ENCODE data around the gene NR3C2. TPM values are rescaled to one million over a fixed set of nuclear protein-coding genes. Genes with fewer than 3 reads are reported as not detected.

The NR3C2 gene
- total RNA-seq, 2 experiments from 2014 or later = 2.0 to 5.2 TPM

GRCh38 chr4:148275266-148275665 is 166.9 kb downstream of the NR3C2 start:
- POLR2A ChIA-PET = interaction anchor here (0.6 kb wide), 1 partner anchor 236 kb away, joined by 4 read pairs; no protein-coding TSS in a partner anchor
- Histone ChIP-seq H3K79me2 (ENCODE audit: insufficient read depth, low read depth, low read length) (no peaks in the 10 kb centered on the region), H3K4me3 (ENCODE audit: low read depth, low read length, poor library complexity, severe bottlenecking) (no peak overlapping the region), H4K20me1 (ENCODE audit: insufficient read depth, low read length) (no peaks in the 10 kb centered on the region), H3K27ac (ENCODE audit: low read depth, low read length, poor library complexity, severe bottlenecking) (no peak overlapping the region), H2AFZ (ENCODE audit: low read length) (no peak overlapping the region), H3K9me2 (ENCODE audit: insufficient read depth, low read length) (no peaks in the 10 kb centered on the region), H3K4me1 (ENCODE audit: insufficient read depth, low read length, poor library complexity, severe bottlenecking) (no peaks in the 10 kb centered on the region), H3K36me3 (ENCODE audit: insufficient read depth, low read length) (no peaks in the 10 kb centered on the region), H3K4me2 (ENCODE audit: low read length) (no peak overlapping the region), H3K9me3 (ENCODE audit: low read length) (no peaks in the 10 kb centered on the region)
- TF ChIP-seq, protein P1, sequence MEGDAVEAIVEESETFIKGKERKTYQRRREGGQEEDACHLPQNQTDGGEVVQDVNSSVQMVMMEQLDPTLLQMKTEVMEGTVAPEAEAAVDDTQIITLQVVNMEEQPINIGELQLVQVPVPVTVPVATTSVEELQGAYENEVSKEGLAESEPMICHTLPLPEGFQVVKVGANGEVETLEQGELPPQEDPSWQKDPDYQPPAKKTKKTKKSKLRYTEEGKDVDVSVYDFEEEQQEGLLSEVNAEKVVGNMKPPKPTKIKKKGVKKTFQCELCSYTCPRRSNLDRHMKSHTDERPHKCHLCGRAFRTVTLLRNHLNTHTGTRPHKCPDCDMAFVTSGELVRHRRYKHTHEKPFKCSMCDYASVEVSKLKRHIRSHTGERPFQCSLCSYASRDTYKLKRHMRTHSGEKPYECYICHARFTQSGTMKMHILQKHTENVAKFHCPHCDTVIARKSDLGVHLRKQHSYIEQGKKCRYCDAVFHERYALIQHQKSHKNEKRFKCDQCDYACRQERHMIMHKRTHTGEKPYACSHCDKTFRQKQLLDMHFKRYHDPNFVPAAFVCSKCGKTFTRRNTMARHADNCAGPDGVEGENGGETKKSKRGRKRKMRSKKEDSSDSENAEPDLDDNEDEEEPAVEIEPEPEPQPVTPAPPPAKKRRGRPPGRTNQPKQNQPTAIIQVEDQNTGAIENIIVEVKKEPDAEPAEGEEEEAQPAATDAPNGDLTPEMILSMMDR (conservative IDR thresholded peaks at IDR 0.05; ENCODE audit: low read length) = no peak
- no peak for TF ChIP-seq EZH2phosphoT487 (IDR thresholded peaks at IDR 0.05; ENCODE audit: borderline replicate concordance, low read depth, low read length)
- DNase-seq (ENCODE audit: low spot score) = no peak
- intact Hi-C loops (cut with micrococcal nuclease; ENCODE audit: unreplicated experiment) = no loop called here
- no TSS peak for BruUV-seq (replicated peaks)
- CTCF ChIA-PET (ENCODE audit: unreplicated experiment) = no interaction called here

DNA sequence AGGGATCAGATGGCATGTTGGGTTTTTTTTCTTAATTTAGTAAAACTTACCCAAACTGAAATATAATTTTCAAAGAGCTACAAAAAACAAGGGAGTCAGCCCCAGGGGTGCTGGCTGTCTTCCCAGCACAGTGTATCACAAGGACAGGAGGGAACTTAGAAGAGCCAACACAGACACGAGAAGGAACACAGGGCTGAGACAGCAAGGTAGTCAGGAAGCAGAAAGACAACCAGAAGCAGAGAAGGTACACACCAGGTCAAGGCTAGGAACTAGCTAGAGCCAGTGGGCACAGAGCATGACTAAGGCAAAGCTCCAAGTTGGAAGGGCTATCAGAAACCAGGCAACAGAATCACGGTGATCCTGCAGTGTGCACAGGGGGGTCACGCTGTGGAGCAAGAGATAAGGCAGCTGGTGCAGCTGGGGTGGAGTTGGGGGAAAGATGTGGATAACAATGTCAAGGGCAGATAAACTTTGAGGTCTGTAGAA is 168.7 kb downstream of the NR3C2 start:
- Histone ChIP-seq H3K79me2 (ENCODE audit: insufficient read depth, low read depth, low read length) (no peaks in the 10 kb centered on the region), H3K9me2 (ENCODE audit: insufficient read depth, low read length) (no peaks in the 10 kb centered on the region), H2AFZ (ENCODE audit: low read length) (no peak overlapping the region), H4K20me1 (ENCODE audit: insufficient read depth, low read length) (no peaks in the 10 kb centered on the region), H3K4me1 (ENCODE audit: insufficient read depth, low read length, poor library complexity, severe bottlenecking) (no peaks in the 10 kb centered on the region), H3K9me3 (ENCODE audit: low read length) (no peaks in the 10 kb centered on the region), H3K4me2 (ENCODE audit: low read length) (no peak overlapping the region), H3K36me3 (ENCODE audit: insufficient read depth, low read length) (no peaks in the 10 kb centered on the region), H3K27ac (ENCODE audit: low read depth, low read length, poor library complexity, severe bottlenecking) (no peak overlapping the region), H3K4me3 (ENCODE audit: low read depth, low read length, poor library complexity, severe bottlenecking) (no peak overlapping the region)
- DNase-seq (ENCODE audit: low spot score) = no peak
- intact Hi-C loops (cut with micrococcal nuclease; ENCODE audit: unreplicated experiment) = no loop called here
- ChIA-PET POLR2A (interaction anchor here (0.7 kb wide), 1 partner anchor 1441 kb away, joined by 3 read pairs; no protein-coding TSS in a partner anchor), CTCF (ENCODE audit: unreplicated experiment) (no interaction called here)
- no TSS peak for BruUV-seq (replicated peaks)
- TF ChIP-seq, protein P1 (conservative IDR thresholded peaks at IDR 0.05; ENCODE audit: low read length) = no peak
- TF ChIP-seq EZH2phosphoT487 (IDR thresholded peaks at IDR 0.05; ENCODE audit: borderline replicate concordance, low read depth, low read length) = no peak

- POLR2A ChIA-PET = interaction anchor here (0.6 kb wide), 1 partner anchor 978 kb away, joined by 3 read pairs; no protein-coding TSS in a partner anchor
- intact Hi-C loops (cut with micrococcal nuclease; ENCODE audit: unreplicated experiment) = no loop called here
- Histone ChIP-seq H3K36me3 (ENCODE audit: insufficient read depth, low read length) (no peaks in the 10 kb centered on the region), H4K20me1 (ENCODE audit: insufficient read depth, low read length) (no peaks in the 10 kb centered on the region), H3K4me2 (ENCODE audit: low read length) (no peak overlapping the region), H3K79me2 (ENCODE audit: insufficient read depth, low read depth, low read length) (no peaks in the 10 kb centered on the region), H3K9me3 (ENCODE audit: low read length) (no peaks in the 10 kb centered on the region), H3K9me2 (ENCODE audit: insufficient read depth, low read length) (no peaks in the 10 kb centered on the region), H3K4me1 (ENCODE audit: insufficient read depth, low read length, poor library complexity, severe bottlenecking) (no peaks in the 10 kb centered on the region), H3K27ac (ENCODE audit: low read depth, low read length, poor library complexity, severe bottlenecking) (no peak overlapping the region), H3K4me3 (ENCODE audit: low read depth, low read length, poor library complexity, severe bottlenecking) (no peak overlapping the region), H2AFZ (ENCODE audit: low read length) (no peak overlapping the region)
- CTCF ChIA-PET (ENCODE audit: unreplicated experiment) = no interaction called here
- TF ChIP-seq EZH2phosphoT487 (IDR thresholded peaks at IDR 0.05; ENCODE audit: borderline replicate concordance, low read depth, low read length) = no peak
- TF ChIP-seq, protein P1 (conservative IDR thresholded peaks at IDR 0.05; ENCODE audit: low read length) = no peak
- no TSS peak for BruUV-seq (replicated peaks)
- no peak for DNase-seq (ENCODE audit: low spot score)
These were observed 171.0 kb downstream of the NR3C2 start for GRCh38 chr4:148271166-148271565.

Measured in OCI-LY7 (cell line).